ENCODE results near the gene NDUFA9.

DNA sequence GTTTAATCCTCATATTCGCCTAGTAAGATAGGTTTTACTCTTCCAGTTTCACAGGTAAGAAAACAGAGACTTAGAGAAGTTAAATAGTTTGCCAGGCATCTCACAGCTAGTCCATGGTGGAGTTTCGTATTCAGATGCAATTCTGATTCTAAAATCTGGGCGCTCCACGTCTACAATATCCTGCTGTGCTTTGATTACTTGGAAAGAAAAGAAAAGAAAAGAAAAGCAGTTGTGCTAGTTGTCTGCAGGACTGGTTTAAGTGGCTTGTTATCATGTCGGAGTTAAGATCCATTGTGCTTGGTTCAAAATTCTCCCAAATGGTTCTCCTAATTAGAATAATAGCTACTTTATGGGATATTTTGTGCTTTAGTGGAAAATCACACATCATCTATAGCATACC lies 18.7 kb upstream of the NDUFA9 start:
- TF ChIP-seq CTCF (IDR thresholded peaks at IDR 0.05) (no peak), POLR2A (IDR thresholded peaks at IDR 0.05) (no peak), EP300 (IDR thresholded peaks at IDR 0.05) (no peak), POLR2AphosphoS5 (IDR thresholded peaks at IDR 0.05) (no peak)

Measured in sigmoid colon (tissue), 4 donors.